ENCODE results near the gene MYEOV.

DNA sequence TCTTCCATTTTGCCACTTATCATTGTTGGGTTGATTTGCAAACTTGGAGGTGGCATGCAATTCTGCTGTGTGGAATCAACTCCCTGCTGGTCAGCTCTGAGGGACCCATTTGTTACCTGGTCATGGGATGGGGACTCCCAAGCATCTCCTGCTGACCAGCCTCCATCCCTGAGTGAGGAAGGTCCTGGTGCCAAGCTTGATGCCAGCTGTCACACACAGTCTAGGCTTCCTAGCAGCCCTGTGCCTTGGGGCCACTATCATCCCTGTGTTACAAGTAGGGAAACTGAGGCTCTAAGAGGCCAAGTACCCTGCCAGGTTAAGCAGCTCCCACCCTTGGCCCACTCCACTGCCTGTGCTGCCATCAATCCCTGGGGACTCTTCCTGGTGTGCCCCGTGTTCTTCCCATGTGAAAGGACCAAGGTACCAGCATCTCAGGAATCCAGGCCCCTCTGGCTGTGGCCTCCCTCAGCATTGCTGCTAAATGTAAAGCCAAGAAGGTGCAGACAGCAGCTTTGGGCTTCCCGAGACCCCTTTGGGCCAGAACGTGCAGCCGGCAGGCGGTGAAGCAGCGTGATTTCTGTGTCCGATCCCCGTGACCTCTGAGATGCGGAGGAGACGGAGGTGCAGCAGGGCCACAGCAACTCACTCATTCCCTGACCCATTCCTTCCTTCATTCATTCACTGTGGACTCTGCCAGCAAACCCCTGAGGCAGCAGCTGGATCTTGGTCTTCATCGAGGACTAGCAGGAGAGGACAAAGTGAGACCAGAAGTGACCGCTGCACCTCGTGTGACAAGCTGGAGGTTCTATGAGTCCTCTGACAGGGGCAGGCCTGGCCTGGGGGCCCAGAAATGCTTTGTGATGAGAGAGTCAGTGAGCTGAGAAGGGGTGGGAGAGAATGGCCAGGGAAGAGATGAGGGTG, 49.7 kb downstream of the MYEOV start:
- TF ChIP-seq ELF4 (CRISPR knock-in tag; IDR thresholded peaks at IDR 0.05; ENCODE audit: low read depth), result no peak
- TF ChIP-seq CBFB (CRISPR knock-in tag; IDR thresholded peaks at IDR 0.05; ENCODE audit: low read depth), result no peak
- TF ChIP-seq, protein P1, sequence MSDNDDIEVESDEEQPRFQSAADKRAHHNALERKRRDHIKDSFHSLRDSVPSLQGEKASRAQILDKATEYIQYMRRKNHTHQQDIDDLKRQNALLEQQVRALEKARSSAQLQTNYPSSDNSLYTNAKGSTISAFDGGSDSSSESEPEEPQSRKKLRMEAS (CRISPR knock-in tag; IDR thresholded peaks at IDR 0.05), result no peak
- no peak for TF ChIP-seq ZBTB21 (CRISPR knock-in tag; IDR thresholded peaks at IDR 0.05; ENCODE audit: borderline replicate concordance)
- TF ChIP-seq, protein P2, sequence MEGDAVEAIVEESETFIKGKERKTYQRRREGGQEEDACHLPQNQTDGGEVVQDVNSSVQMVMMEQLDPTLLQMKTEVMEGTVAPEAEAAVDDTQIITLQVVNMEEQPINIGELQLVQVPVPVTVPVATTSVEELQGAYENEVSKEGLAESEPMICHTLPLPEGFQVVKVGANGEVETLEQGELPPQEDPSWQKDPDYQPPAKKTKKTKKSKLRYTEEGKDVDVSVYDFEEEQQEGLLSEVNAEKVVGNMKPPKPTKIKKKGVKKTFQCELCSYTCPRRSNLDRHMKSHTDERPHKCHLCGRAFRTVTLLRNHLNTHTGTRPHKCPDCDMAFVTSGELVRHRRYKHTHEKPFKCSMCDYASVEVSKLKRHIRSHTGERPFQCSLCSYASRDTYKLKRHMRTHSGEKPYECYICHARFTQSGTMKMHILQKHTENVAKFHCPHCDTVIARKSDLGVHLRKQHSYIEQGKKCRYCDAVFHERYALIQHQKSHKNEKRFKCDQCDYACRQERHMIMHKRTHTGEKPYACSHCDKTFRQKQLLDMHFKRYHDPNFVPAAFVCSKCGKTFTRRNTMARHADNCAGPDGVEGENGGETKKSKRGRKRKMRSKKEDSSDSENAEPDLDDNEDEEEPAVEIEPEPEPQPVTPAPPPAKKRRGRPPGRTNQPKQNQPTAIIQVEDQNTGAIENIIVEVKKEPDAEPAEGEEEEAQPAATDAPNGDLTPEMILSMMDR (IDR thresholded peaks at IDR 0.05), result no peak

Measured in WTC11 (cell line).